Transverse colon (tissue), 4 donors: Measurements from ENCODE around the gene CDK2. TPM values are rescaled to one million over a fixed set of nuclear protein-coding genes. Genes with fewer than 3 reads are reported as not detected.
"Not testable (repeated sequence)": the region's sequence is repeated elsewhere in the genome, so short reads cannot be mapped to it uniquely, and the experiment has no call there.

Source experiments
- DNase-seq: peaks from one replicate; pipeline ENCODE4 v3.0.0-alpha.2; 2019
- H3K27ac ChIP-seq, 4 donors: fragments of 200-600 bp; sonication (generic); 2 replicates each; pipeline ENCODE4 v1.5.1; 2016 to 2018; ENCODE audit warnings: inconsistent platforms in 4 of 4
- H3K27me3 ChIP-seq: fragments of 200-600 bp; sonication (generic); 2 replicates; pipeline ENCODE4 v1.5.1; 2017; ENCODE audit warnings: inconsistent platforms
- H3K36me3 ChIP-seq, 4 donors: fragments of 200-600 bp; sonication (generic); 2 replicates each; pipeline ENCODE4 v1.5.1; 2017 to 2019; ENCODE audit warnings: inconsistent platforms in 4 of 4
- H3K4me1 ChIP-seq, 4 donors: fragments of 200-600 bp; sonication (generic); 2 replicates each; pipeline ENCODE4 v1.5.1; 2017 to 2020; ENCODE audit warnings: inconsistent platforms in 4 of 4
- H3K4me3 ChIP-seq, 4 donors: fragments of 200-600 bp; sonication (generic); 1 replicate in 1 of 4; 2 replicates in 3 of 4; pipeline versions ENCODE4 v1.5.1 to v1.6.1; 2017 to 2019; ENCODE audit warnings: inconsistent platforms in 4 of 4
- H3K9me3 ChIP-seq, 2 donors: fragments of 200-600 bp; sonication (generic); 2 replicates each; pipeline ENCODE4 v1.5.1; 2017 to 2019; ENCODE audit warnings: inconsistent platforms in 2 of 2
- CTCF ChIP-seq, 5 experiments: fragments of 200-600 bp in 3 of 5; fragments of 450-650 bp in 2 of 5; sonication (generic) in 3 of 5; IDR thresholded peaks; 1 replicate in 2 of 5; 2 replicates in 3 of 5; pipeline ENCODE4 v1.5.1; 2016 to 2017; ENCODE audit warnings: antibody characterized with exemption in 5 of 5, inconsistent platforms in 3 of 5, mild to moderate bottlenecking in 2 of 5, moderate library complexity in 1 of 5
- EP300 ChIP-seq: sonication (generic); formaldehyde crosslinking; IDR thresholded peaks from one replicate; pipeline ENCODE4 v1.6.1; 2017; ENCODE audit warnings: antibody characterized with exemption, low read depth
- POLR2A ChIP-seq: fragments of 450-650 bp; IDR thresholded peaks from one replicate; pipeline ENCODE4 v1.6.1; 2016; ENCODE audit warnings: antibody characterized with exemption, mild to moderate bottlenecking, moderate library complexity
- POLR2AphosphoS5 ChIP-seq, 3 donors: sonication (generic); formaldehyde crosslinking; IDR thresholded peaks; one replicate each; pipeline ENCODE4 v1.6.1; 2016; ENCODE audit warnings: antibody characterized with exemption in 3 of 3
- WGBS, 2 donors: methylation state at CpG; one replicate each; pipeline ENCODE4 v1.1.5; 2018; ENCODE audit warnings: low coverage in 1 of 2; 5-methylcytosine and 5-hydroxymethylcytosine counted together
- in situ Hi-C, 4 donors: fragments of 200-750 bp; cut with MboI; loops; one replicate each; pipeline versions ENCODE4 v1.15.0 to v1.15.1; 2017; ENCODE audit warnings: low sequenced_read_pairs in 3 of 4, low pct_ligation_motif_present in 1 of 4, low pct_unique_long_range_greater_than_20kb in 1 of 4
- intact Hi-C: fragments of 100-400 bp; cut with DNase I; formaldehyde crosslinking; loops from one replicate; pipeline ENCODE4 v1.15.1; 2023; ENCODE audit warnings: low total_unique reads
- total RNA-seq, 4 donors: library from RNA; depleted of rRNA; stranded (reverse); fragments of >200 nt; gene quantifications; one replicate each; pipeline ENCODE4 v1.1.0, GENCODE V29; 2016

CDK2 gene
- total RNA-seq, 4 donors from 2014 or later, result 6.7 to 22.3 (median 11.1) TPM

- H3K9me3 ChIP-seq, result no peaks in the 10 kb centered on the region
- DNase-seq, result no peak
- 84% methylated on average over 3 of the region's 3 CpGs; no CpG with 5 or more reads in 1 of the 2 donors for WGBS, 2 donors
- no peak overlapping the region for H3K27ac ChIP-seq
- H3K36me3 ChIP-seq, result peaks cover 0 to 41% (median 9%) of the 10 kb centered on the region in 4 donors
- intact Hi-C loops (no loop called here), in situ Hi-C loops (no loop called here)
- TF ChIP-seq POLR2A (no peak), CTCF (IDR thresholded peaks at IDR 0.05) (no peak), POLR2AphosphoS5 (IDR thresholded peaks at IDR 0.05) (no peak), EP300 (no peak)
- H3K4me3 ChIP-seq, result no peak overlapping the region
- no peaks in the 10 kb centered on the region for H3K27me3 ChIP-seq
- H3K4me1 ChIP-seq, result peaks cover 0 to 13% (median 6%) of the 10 kb centered on the region in 4 donors
Observed at GRCh38 chr12:55982319-55982936, 15.8 kb downstream of the CDK2 start.

GRCh38 chr12:55983232-55983842, 16.7 kb downstream of the CDK2 start:
- Histone ChIP-seq H3K9me3 (no peaks in the 10 kb centered on the region), H3K36me3 (peaks cover 0 to 48% (median 14%) of the 10 kb centered on the region in 4 donors), H3K27ac (no peak overlapping the region), H3K4me1 (peaks cover 0 to 3% (median 0%) of the 10 kb centered on the region in 4 donors), H3K27me3 (no peaks in the 10 kb centered on the region), H3K4me3 (no peak overlapping the region)
- TF ChIP-seq CTCF (IDR thresholded peaks at IDR 0.05) (no peak), POLR2A (no peak), POLR2AphosphoS5 (IDR thresholded peaks at IDR 0.05) (no peak), EP300 (no peak)
- WGBS, 2 donors, result 76 to 90% methylated on average over 4 of the region's 4 CpGs
- no peak for DNase-seq
- intact Hi-C loops, result no loop called here
- in situ Hi-C loops, result no loop called here

- in situ Hi-C loops, result no loop called here
- no peak for DNase-seq
- intact Hi-C loops, result no loop called here
- no peak overlapping the region for H3K27ac ChIP-seq
- TF ChIP-seq CTCF (IDR thresholded peaks at IDR 0.05), result no peak
- no peak for TF ChIP-seq POLR2A
- no peak for TF ChIP-seq EP300
- no peak for TF ChIP-seq POLR2AphosphoS5 (IDR thresholded peaks at IDR 0.05)
- WGBS, 2 donors, result 65 to 79% methylated on average over 2 of the region's 2 CpGs
- no peak overlapping the region for H3K4me3 ChIP-seq
- H3K9me3 ChIP-seq, result no peaks in the 10 kb centered on the region
- no peaks in the 10 kb centered on the region for H3K4me1 ChIP-seq
- no peaks in the 10 kb centered on the region for H3K27me3 ChIP-seq
- peaks cover 0 to 59% (median 19%) of the 10 kb centered on the region in 4 donors for H3K36me3 ChIP-seq
Observed at GRCh38 chr12:55984861-55985260, 18.2 kb downstream of the CDK2 start.

GRCh38 chr12:55985341-55985740, 18.7 kb downstream of the CDK2 start:
- intact Hi-C loops, result no loop called here

DNA sequence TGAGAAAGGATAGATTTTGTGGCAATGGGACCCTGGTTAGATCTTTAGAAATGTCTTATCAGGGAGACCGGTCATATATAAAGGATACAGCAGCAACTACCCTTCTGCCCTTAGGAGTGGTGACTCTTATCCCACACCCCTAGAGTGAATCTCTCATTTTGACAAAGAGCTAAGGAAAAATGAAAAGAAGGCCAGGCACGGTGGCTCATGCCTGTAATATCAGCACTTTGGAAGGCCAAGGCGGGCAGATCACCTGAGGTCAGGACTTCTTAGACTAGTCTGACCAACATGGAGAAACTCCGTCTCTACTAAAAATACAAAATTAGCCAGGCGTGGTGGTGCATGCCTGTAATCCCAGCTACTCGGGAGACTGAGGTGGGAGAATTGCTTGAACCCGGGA, 19.3 kb downstream of the CDK2 start:
- H3K27me3 ChIP-seq, intact Hi-C loops, H3K9me3 ChIP-seq, H3K4me1 ChIP-seq, H3K4me3 ChIP-seq, DNase-seq, H3K27ac ChIP-seq, in situ Hi-C loops: not testable (repeated sequence)
- H3K36me3 ChIP-seq, result peaks cover 0 to 66% (median 24%) of the 10 kb centered on the region in 4 donors
- WGBS, 2 donors, result 95 to 100% methylated on average over 3 to 7 of the region's 7 CpGs

More at GRCh38 chr12:55985341-55985740, 18.7 kb downstream of the CDK2 start:
- Histone ChIP-seq H3K4me3 (no peak overlapping the region), H3K27ac (no peak overlapping the region), H3K9me3 (no peaks in the 10 kb centered on the region), H3K27me3 (no peaks in the 10 kb centered on the region), H3K4me1 (no peaks in the 10 kb centered on the region), H3K36me3 (peaks cover 0 to 63% (median 21%) of the 10 kb centered on the region in 4 donors)
- 87 to 88% methylated on average over 3 to 4 of the region's 4 CpGs for WGBS, 2 donors
- in situ Hi-C loops, result no loop called here
- TF ChIP-seq POLR2AphosphoS5 (IDR thresholded peaks at IDR 0.05), result no peak
- TF ChIP-seq POLR2A, result no peak
- no peak for TF ChIP-seq CTCF (IDR thresholded peaks at IDR 0.05)
- TF ChIP-seq EP300, result no peak
- DNase-seq, result no peak
